Measurements from ENCODE around the gene TMEM165.

Gene TMEM165

GRCh38 chr4:55406545-55406944, 10.8 kb downstream of the TMEM165 start:
- no peak for DNase-seq (ENCODE audit: low read depth)

GRCh38 chr4:55407119-55407518, 11.4 kb downstream of the TMEM165 start:
- DNase-seq (ENCODE audit: low read depth), result no peak

- DNase-seq (ENCODE audit: low read depth), result no peak
Observed at GRCh38 chr4:55407764-55408163, 12.0 kb downstream of the TMEM165 start.

GRCh38 chr4:55409468-55410171, 13.9 kb downstream of the TMEM165 start:
- no peak for DNase-seq (ENCODE audit: low read depth)

GRCh38 chr4:55410431-55410830, 14.7 kb downstream of the TMEM165 start:
- DNase-seq (ENCODE audit: low read depth), result no peak

GRCh38 chr4:55411621-55412020, 15.9 kb downstream of the TMEM165 start:
- no peak for DNase-seq (ENCODE audit: low read depth)

GRCh38 chr4:55416176-55416575, 20.4 kb downstream of the TMEM165 start:
- DNase-seq (ENCODE audit: low read depth), result no peak

- DNase-seq (ENCODE audit: low read depth), result no peak
Observed at GRCh38 chr4:55424791-55425190, 29.0 kb downstream of the TMEM165 start.

- no peak for DNase-seq (ENCODE audit: low read depth)
Observed at GRCh38 chr4:55431710-55432336, 36.1 kb downstream of the TMEM165 start.

- DNase-seq (ENCODE audit: low read depth), result no peak
Observed at GRCh38 chr4:55435141-55435841, 39.5 kb downstream of the TMEM165 start.

GRCh38 chr4:55437356-55437796, 41.6 kb downstream of the TMEM165 start:
- DNase-seq (ENCODE audit: low read depth), result no peak

- no peak for DNase-seq (ENCODE audit: low read depth)
Observed at GRCh38 chr4:55437823-55438222, 42.1 kb downstream of the TMEM165 start.

GRCh38 chr4:55438314-55438713, 42.6 kb downstream of the TMEM165 start:
- DNase-seq (ENCODE audit: low read depth), result no peak

- DNase-seq (ENCODE audit: low read depth), result no peak
Observed at GRCh38 chr4:55439023-55439422, 43.3 kb downstream of the TMEM165 start.

- DNase-seq (ENCODE audit: low read depth), result no peak
Observed at GRCh38 chr4:55440786-55441185, 45.0 kb downstream of the TMEM165 start.

- no peak for DNase-seq (ENCODE audit: low read depth)
Observed at GRCh38 chr4:55442541-55442940, 46.8 kb downstream of the TMEM165 start.

GRCh38 chr4:55444827-55445226, 49.1 kb downstream of the TMEM165 start:
- DNase-seq (ENCODE audit: low read depth), result no peak

- peak; percentile 61 for DNase-seq (ENCODE audit: low read depth)
Observed at GRCh38 chr4:55445921-55446577, 50.3 kb downstream of the TMEM165 start.

- no peak for DNase-seq (ENCODE audit: low read depth)
Observed at GRCh38 chr4:55446578-55446922, 50.8 kb downstream of the TMEM165 start.

- DNase-seq (ENCODE audit: low read depth), result no peak
Observed at GRCh38 chr4:55447108-55447708, 51.5 kb downstream of the TMEM165 start.

- DNase-seq (ENCODE audit: low read depth), result no peak
Observed at GRCh38 chr4:55447831-55448230, 52.1 kb downstream of the TMEM165 start.

GRCh38 chr4:55450566-55450965, 54.8 kb downstream of the TMEM165 start:
- no peak for DNase-seq (ENCODE audit: low read depth)

All from GM04503 (cell line).